ENCODE data around the gene ARHGAP15. TPM values are rescaled to one million over a fixed set of nuclear protein-coding genes. Genes with fewer than 3 reads are reported as not detected.

The ARHGAP15 gene
- total RNA-seq, 1 donor from 2014 or later, result 18.5 TPM

- Histone ChIP-seq H3K36me3 (no peaks in the 10 kb centered on the region), H3K9me3 (no peaks in the 10 kb centered on the region), H3K4me3 (no peak overlapping the region), H3K27ac (no peak overlapping the region), H3K27me3 (ENCODE audit: low read depth) (no peaks in the 10 kb centered on the region), H3K4me1 (peaks cover 18% of the 10 kb centered on the region)
- ATAC-seq, result peak; percentile 36 to 58
- intact Hi-C loops (cut with DNase I), result no loop called here
- TF ChIP-seq CTCF (IDR thresholded peaks at IDR 0.05), result no peak
- no peak for DNase-seq
Observed at GRCh38 chr2:143477714-143478443, 348.7 kb downstream of the ARHGAP15 start.

GRCh38 chr2:143480086-143480485 lies 350.9 kb downstream of the ARHGAP15 start:
- Histone ChIP-seq H3K36me3 (no peaks in the 10 kb centered on the region), H3K27ac (no peak overlapping the region), H3K9me3 (no peaks in the 10 kb centered on the region), H3K4me3 (no peak overlapping the region), H3K27me3 (ENCODE audit: low read depth) (no peaks in the 10 kb centered on the region), H3K4me1 (peaks cover 13% of the 10 kb centered on the region)
- intact Hi-C loops (cut with DNase I), result no loop called here
- no peak for TF ChIP-seq CTCF (IDR thresholded peaks at IDR 0.05)
- DNase-seq (no peak), ATAC-seq (no peak)

GRCh38 chr2:143480601-143481236 lies 351.5 kb downstream of the ARHGAP15 start:
- H3K9me3 ChIP-seq, result no peaks in the 10 kb centered on the region
- no peak for ATAC-seq
- no peak for TF ChIP-seq CTCF (IDR thresholded peaks at IDR 0.05)
- intact Hi-C loops (cut with DNase I), result no loop called here
- peaks cover 10% of the 10 kb centered on the region for H3K4me1 ChIP-seq
- no peak overlapping the region for H3K4me3 ChIP-seq
- DNase-seq, result no peak
- H3K27me3 ChIP-seq (ENCODE audit: low read depth), result no peaks in the 10 kb centered on the region
- H3K36me3 ChIP-seq, result no peaks in the 10 kb centered on the region
- H3K27ac ChIP-seq, result peak overlapping the region; percentile 66

GRCh38 chr2:143481237-143481623 lies 352.0 kb downstream of the ARHGAP15 start:
- peak overlapping the region; percentile 66 for H3K27ac ChIP-seq
- H3K36me3 ChIP-seq, result no peaks in the 10 kb centered on the region
- DNase-seq (no peak), ATAC-seq (no peak)
- TF ChIP-seq CTCF (IDR thresholded peaks at IDR 0.05), result no peak
- H3K27me3 ChIP-seq (ENCODE audit: low read depth), result no peaks in the 10 kb centered on the region
- no peaks in the 10 kb centered on the region for H3K9me3 ChIP-seq
- peaks cover 6% of the 10 kb centered on the region for H3K4me1 ChIP-seq
- H3K4me3 ChIP-seq, result no peak overlapping the region
- intact Hi-C loops (cut with DNase I), result no loop called here

- no peak overlapping the region for H3K4me3 ChIP-seq
- H3K36me3 ChIP-seq, result no peaks in the 10 kb centered on the region
- H3K4me1 ChIP-seq, result peaks cover 1% of the 10 kb centered on the region
- no peaks in the 10 kb centered on the region for H3K27me3 ChIP-seq (ENCODE audit: low read depth)
- no peak for ATAC-seq
- no peak for TF ChIP-seq CTCF (IDR thresholded peaks at IDR 0.05)
- DNase-seq, result no peak
- H3K27ac ChIP-seq, result peak overlapping the region; percentile 66
- H3K9me3 ChIP-seq, result no peaks in the 10 kb centered on the region
- intact Hi-C loops (cut with DNase I), result no loop called here
Observed at GRCh38 chr2:143481733-143482132, 352.5 kb downstream of the ARHGAP15 start.

All from lower lobe of right lung (tissue), 2 donors.